ENCODE data around the gene SORCS1.

DNA sequence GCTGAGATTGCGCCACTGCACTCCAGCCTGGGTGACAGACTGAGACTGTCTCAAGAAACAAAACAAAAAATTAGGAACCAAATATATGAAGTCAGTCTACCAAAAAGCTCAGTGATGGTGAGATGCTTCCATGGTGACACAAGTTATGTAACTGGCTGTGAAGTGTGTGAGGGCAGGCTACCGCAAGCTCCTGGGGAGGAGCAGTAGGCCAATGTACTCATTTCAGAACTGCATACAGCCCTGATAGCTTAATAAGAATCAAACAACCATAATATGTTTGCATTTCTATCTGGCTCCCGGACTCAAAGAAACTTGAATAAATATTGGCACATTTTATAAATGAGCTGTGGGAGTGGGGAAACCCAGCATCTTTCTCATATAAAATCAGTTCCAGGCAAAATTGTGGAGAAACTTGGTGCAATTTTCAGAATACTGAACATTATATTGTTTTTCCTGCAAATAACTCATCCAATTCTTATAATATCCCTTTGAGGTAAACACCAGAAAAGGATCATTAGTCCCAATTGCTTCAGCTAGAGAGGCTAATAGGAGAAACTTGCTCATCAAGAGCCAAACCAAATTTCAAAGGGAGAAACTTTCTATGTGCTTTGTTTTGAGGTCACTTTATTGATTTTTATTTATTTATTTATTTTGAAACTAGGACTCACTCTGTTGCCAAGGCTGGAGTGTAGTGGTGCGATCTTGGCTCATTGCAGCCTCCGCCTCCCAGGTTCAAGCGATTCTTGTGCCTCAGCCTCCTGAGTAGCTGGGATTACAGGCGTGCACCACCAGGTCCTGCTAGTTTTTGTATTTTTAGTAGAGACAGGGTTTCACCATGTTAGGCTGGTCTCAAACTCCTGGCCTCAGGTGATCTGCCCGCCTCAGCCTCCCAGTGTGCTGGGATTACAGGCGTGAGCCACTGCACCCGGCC lies 127.0 kb downstream of the SORCS1 start:
- TF ChIP-seq EZH2 (conservative IDR thresholded peaks at IDR 0.05; ENCODE audit: low read depth, low read length) (no peak), ZSCAN12 (CRISPR knock-in tag; IDR thresholded peaks at IDR 0.05) (no peak)

Data from HepG2 (cell line).